SK-N-SH treated with all-trans-retinoic acid at 6 μM for 48 hours (cell line): ENCODE results near the gene TMEM163.

Experiments
- PATZ1 ChIP-seq: fragments of 250-450 bp; sonication (Bioruptor Pico); IDR thresholded peaks from 2 replicates; pipeline ENCODE4 v1.8.0; 2020; ENCODE audit warnings: mild to moderate bottlenecking, moderate library complexity, borderline replicate concordance
- ZFP30 ChIP-seq: fragments of 450-650 bp; formaldehyde crosslinking; IDR thresholded peaks from 2 replicates; pipeline ENCODE4 v1.5.0; 2022; ENCODE audit warnings: mild to moderate bottlenecking, moderate library complexity

GRCh38 chr2:134550566-134551164 is 168.1 kb downstream of the TMEM163 start:
- no peak for TF ChIP-seq ZFP30 (CRISPR knock-in tag)
- no peak for TF ChIP-seq PATZ1 (CRISPR knock-in tag)
